ENCODE data around the gene C8B.

The C8B gene

GRCh38 chr1:56995414-56996100, 29.7 kb upstream of the C8B start:
- Histone ChIP-seq H3K4me3 (no peak overlapping the region), H3K9me3 (replicated peaks in 1 of 11) (no peaks in the 10 kb centered on the region), H3K27ac (no peak overlapping the region), H3K27me3 (no peaks in the 10 kb centered on the region), H3K4me2 (no peak overlapping the region), H3K9ac (no peak overlapping the region), H4K20me1 (no peaks in the 10 kb centered on the region), H3K4me1 (peaks cover 0 to 15% (median 1%) of the 10 kb centered on the region in 10 experiments; a peak in 6 of 20 replicates), H3K36me3 (peaks cover 0 to 19% (median 0%) of the 10 kb centered on the region in 11 experiments; a peak in 6 of 22 replicates)
- TF ChIP-seq Cebpa-rat (IDR thresholded peaks at IDR 0.05) = no peak

DNA sequence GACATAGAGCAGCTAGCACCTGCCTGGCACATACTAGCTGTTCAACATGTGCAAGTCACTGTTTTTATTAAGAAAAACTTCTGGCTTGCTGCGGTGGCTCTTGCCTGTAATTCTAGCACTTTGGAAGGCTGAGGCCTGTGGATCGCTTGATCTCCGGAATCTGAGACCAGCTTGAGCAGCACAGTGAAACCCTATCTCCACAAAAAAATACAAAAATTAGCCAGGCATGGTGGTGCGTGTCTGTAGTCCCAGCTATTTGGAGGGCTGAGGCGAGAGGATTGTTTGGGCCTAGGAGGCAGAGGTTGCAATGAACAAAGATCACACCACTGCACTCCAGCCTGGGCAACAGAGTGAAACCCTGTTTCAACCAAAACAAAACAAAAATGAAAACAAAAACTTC, 27.7 kb upstream of the C8B start:
- H3K4me2 ChIP-seq = no peak overlapping the region
- H3K9ac ChIP-seq = no peak overlapping the region
- H3K27ac ChIP-seq = no peak overlapping the region
- H3K4me3 ChIP-seq = no peak overlapping the region
- H3K4me1 ChIP-seq = peaks cover 0 to 12% (median 1%) of the 10 kb centered on the region in 10 experiments; a peak in 6 of 20 replicates
- no peaks in the 10 kb centered on the region for H3K9me3 ChIP-seq (replicated peaks in 1 of 11)
- no peaks in the 10 kb centered on the region for H4K20me1 ChIP-seq
- no peak for TF ChIP-seq Cebpa-rat (IDR thresholded peaks at IDR 0.05)
- H3K27me3 ChIP-seq = no peaks in the 10 kb centered on the region
- H3K36me3 ChIP-seq = peaks cover 0 to 19% (median 0%) of the 10 kb centered on the region in 11 experiments; a peak in 6 of 22 replicates

DNA sequence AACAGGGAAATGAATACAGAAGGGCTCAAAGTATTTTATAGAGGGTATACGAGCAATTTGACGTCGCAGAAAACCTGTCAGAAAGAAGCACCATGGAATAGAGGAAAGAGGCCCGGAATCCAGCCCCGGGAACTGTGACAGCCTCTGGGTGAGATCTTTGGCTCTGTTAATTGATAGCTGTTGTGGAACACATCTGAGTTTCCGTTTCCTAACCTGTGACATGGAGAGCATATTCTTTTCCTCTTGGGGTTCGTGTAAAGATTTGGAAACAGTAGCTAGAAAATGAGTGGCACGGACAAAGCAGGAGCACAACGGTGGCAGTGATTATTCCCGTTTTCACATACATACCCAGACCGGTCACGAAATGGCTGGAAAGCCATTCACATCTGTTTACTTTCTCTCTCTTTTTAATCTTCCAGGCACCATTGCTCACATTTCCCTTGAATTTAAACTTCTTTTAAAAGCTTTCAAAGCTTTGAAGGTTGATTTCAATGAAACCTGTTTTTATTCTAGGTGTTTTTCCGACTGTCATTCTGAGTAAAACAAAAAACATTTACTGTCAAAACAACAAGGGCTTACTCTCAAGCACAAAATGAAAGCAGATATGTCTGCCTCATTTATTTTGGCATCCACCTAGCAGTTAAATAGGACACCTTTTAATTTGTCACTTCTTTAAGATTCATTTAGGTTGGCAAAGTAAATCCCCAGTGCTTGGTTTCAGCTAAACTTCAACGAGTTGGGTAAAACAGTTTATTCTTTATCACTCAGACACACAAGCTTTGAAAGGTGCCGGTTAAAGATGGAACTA, 26.7 kb upstream of the C8B start:
- Histone ChIP-seq H4K20me1 (no peaks in the 10 kb centered on the region), H3K9me3 (replicated peaks in 1 of 11) (no peaks in the 10 kb centered on the region), H3K36me3 (peaks cover 0 to 13% (median 0%) of the 10 kb centered on the region in 11 experiments; a peak in 6 of 22 replicates), H3K9ac (no peak overlapping the region), H3K27ac (no peak overlapping the region), H3K4me1 (peaks cover 0 to 6% (median 0%) of the 10 kb centered on the region in 10 experiments; a peak in 6 of 20 replicates), H3K27me3 (no peaks in the 10 kb centered on the region), H3K4me2 (no peak overlapping the region), H3K4me3 (no peak overlapping the region)
- TF ChIP-seq Cebpa-rat (IDR thresholded peaks at IDR 0.05) = no peak

- peaks cover 0 to 6% (median 0%) of the 10 kb centered on the region in 10 experiments; a peak in 6 of 20 replicates for H3K4me1 ChIP-seq
- H4K20me1 ChIP-seq = no peaks in the 10 kb centered on the region
- no peaks in the 10 kb centered on the region for H3K9me3 ChIP-seq (replicated peaks in 1 of 11)
- H3K4me3 ChIP-seq = no peak overlapping the region
- H3K4me2 ChIP-seq = no peak overlapping the region
- H3K36me3 ChIP-seq = peaks cover 0 to 9% (median 0%) of the 10 kb centered on the region in 11 experiments; a peak in 3 of 22 replicates
- H3K27me3 ChIP-seq = no peaks in the 10 kb centered on the region
- no peak for TF ChIP-seq Cebpa-rat (IDR thresholded peaks at IDR 0.05)
- H3K9ac ChIP-seq = no peak overlapping the region
- no peak overlapping the region for H3K27ac ChIP-seq
Measured at GRCh38 chr1:56991576-56991975, 25.8 kb upstream of the C8B start.

- Histone ChIP-seq H3K4me2 (no peak overlapping the region), H4K20me1 (no peaks in the 10 kb centered on the region), H3K9me3 (replicated peaks in 1 of 11) (no peaks in the 10 kb centered on the region), H3K9ac (no peak overlapping the region), H3K36me3 (no peaks in the 10 kb centered on the region), H3K27ac (no peak overlapping the region), H3K27me3 (no peaks in the 10 kb centered on the region), H3K4me3 (no peak overlapping the region), H3K4me1 (no peaks in the 10 kb centered on the region)
- TF ChIP-seq Cebpa-rat (IDR thresholded peaks at IDR 0.05) = no peak
Measured at GRCh38 chr1:56986397-56986796, 20.6 kb upstream of the C8B start.

DNA sequence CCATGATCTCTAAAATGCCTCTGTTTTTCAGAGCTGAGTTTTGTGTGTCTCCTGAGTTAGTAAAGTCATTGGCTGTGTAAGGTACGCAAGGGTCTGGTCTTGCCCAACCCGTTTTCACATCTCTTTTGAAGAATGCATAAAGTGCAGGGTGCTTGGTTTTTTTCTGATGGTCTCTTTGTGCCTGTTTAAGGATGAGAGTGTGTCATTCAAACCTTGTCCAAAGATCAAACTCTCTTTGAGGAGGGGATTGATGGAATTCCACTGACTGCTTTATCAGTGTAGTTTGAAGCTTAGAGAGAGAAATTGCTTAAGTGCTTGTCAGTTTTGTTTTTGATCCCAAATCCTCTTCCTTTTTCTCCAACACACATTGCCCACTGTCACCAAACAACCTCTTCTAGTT, 20.0 kb upstream of the C8B start:
- H3K4me1 ChIP-seq = no peaks in the 10 kb centered on the region
- H3K9ac ChIP-seq = no peak overlapping the region
- no peaks in the 10 kb centered on the region for H3K36me3 ChIP-seq
- H3K9me3 ChIP-seq (replicated peaks in 1 of 11) = no peaks in the 10 kb centered on the region
- H3K27me3 ChIP-seq = no peaks in the 10 kb centered on the region
- no peak overlapping the region for H3K27ac ChIP-seq
- no peak overlapping the region for H3K4me2 ChIP-seq
- no peak for TF ChIP-seq Cebpa-rat (IDR thresholded peaks at IDR 0.05)
- no peak overlapping the region for H3K4me3 ChIP-seq
- no peaks in the 10 kb centered on the region for H4K20me1 ChIP-seq

- H3K4me3 ChIP-seq = no peak overlapping the region
- TF ChIP-seq Cebpa-rat (IDR thresholded peaks at IDR 0.05) = no peak
- no peaks in the 10 kb centered on the region for H3K9me3 ChIP-seq (replicated peaks in 1 of 11)
- H3K36me3 ChIP-seq = no peaks in the 10 kb centered on the region
- H3K9ac ChIP-seq = no peak overlapping the region
- H4K20me1 ChIP-seq = no peaks in the 10 kb centered on the region
- H3K4me1 ChIP-seq = no peaks in the 10 kb centered on the region
- H3K27me3 ChIP-seq = no peaks in the 10 kb centered on the region
- no peak overlapping the region for H3K4me2 ChIP-seq
- H3K27ac ChIP-seq = no peak overlapping the region
Measured at GRCh38 chr1:56983484-56983883, 17.7 kb upstream of the C8B start.

GRCh38 chr1:56979986-56980755, 14.4 kb upstream of the C8B start:
- TF ChIP-seq Cebpa-rat (IDR thresholded peaks at IDR 0.05) = no peak
- Histone ChIP-seq H3K4me1 (no peaks in the 10 kb centered on the region), H4K20me1 (no peaks in the 10 kb centered on the region), H3K27ac (no peak overlapping the region), H3K9me3 (replicated peaks in 1 of 11) (peaks cover 8 to 16% (median 10%) of the 10 kb centered on the region in 11 experiments; a peak in 17 of 22 replicates), H3K4me2 (no peak overlapping the region), H3K27me3 (no peaks in the 10 kb centered on the region), H3K4me3 (no peak overlapping the region), H3K9ac (no peak overlapping the region), H3K36me3 (no peaks in the 10 kb centered on the region)

GRCh38 chr1:56978819-56979218, 13.0 kb upstream of the C8B start:
- TF ChIP-seq Cebpa-rat (IDR thresholded peaks at IDR 0.05) = no peak

More at GRCh38 chr1:56978819-56979218, 13.0 kb upstream of the C8B start:
- no peaks in the 10 kb centered on the region for H3K36me3 ChIP-seq
- peaks cover 8 to 16% (median 13%) of the 10 kb centered on the region in 11 experiments; a peak in 18 of 22 replicates for H3K9me3 ChIP-seq (replicated peaks in 1 of 11)
- H3K27ac ChIP-seq = no peak overlapping the region
- H4K20me1 ChIP-seq = no peaks in the 10 kb centered on the region
- H3K9ac ChIP-seq = no peak overlapping the region
- H3K4me1 ChIP-seq = peaks cover 0 to 6% (median 0%) of the 10 kb centered on the region in 10 experiments; a peak in 1 of 20 replicates
- H3K4me3 ChIP-seq = no peak overlapping the region
- H3K4me2 ChIP-seq = no peak overlapping the region
- no peaks in the 10 kb centered on the region for H3K27me3 ChIP-seq
